ENCODE measurements around the gene POMGNT2. TPM values are rescaled to one million over a fixed set of nuclear protein-coding genes. Genes with fewer than 3 reads are reported as not detected.
A peak's percentile ranks its signal among the peaks of the same experiment; 100 is the strongest.
"Not testable (repeated sequence)": the region's sequence is repeated elsewhere in the genome, so short reads cannot be mapped to it uniquely, and the experiment has no call there.

Gene POMGNT2
- total RNA-seq, 1 donor from 2014 or later: 15.2 TPM

DNA sequence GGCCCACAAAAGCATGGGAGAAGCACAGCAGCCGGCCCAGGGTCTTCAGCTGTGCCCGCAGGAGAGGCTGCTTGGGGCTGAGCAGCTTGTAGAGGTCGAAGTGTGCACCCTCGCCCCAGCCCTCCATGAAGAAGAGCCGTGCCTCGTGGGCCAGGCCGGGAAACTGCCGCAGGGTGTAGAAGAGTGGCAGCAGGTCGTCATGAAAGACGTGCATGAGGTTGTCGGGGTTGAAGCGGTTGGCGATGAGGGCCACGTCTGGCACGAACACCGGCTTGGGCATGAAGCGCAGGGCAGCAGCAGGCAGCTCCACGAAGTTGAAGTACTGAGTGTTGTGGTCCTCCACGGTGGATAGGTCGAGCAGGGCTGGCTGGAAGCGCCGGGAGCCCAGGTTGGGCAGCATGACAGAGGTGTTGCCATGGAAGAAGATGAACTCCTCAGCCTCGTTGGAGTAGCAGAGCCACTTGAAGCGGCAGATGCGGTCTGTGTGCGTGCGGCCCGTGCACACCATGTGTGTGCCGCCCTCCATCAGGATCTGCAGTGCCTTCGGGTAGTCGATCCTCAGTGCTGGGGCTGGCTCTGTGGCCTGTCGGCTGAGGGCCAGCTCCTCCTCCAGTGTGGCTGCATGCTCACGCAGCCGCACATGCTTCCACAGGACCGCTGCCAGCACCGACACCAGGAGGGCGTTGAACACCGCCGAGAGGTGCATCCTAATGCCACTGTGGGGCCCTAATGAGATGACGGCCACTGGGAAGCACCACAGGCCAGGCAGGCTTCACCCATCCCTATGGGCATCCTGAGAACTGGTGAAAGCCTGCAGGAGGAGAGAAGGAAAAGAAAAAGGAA is 24.9 kb downstream of the POMGNT2 start:
- intact Hi-C loops (cut with DNase I): no loop called here
- ATAC-seq (peak; percentile 7), DNase-seq (ENCODE audit: low spot score) (no peak)

DNA sequence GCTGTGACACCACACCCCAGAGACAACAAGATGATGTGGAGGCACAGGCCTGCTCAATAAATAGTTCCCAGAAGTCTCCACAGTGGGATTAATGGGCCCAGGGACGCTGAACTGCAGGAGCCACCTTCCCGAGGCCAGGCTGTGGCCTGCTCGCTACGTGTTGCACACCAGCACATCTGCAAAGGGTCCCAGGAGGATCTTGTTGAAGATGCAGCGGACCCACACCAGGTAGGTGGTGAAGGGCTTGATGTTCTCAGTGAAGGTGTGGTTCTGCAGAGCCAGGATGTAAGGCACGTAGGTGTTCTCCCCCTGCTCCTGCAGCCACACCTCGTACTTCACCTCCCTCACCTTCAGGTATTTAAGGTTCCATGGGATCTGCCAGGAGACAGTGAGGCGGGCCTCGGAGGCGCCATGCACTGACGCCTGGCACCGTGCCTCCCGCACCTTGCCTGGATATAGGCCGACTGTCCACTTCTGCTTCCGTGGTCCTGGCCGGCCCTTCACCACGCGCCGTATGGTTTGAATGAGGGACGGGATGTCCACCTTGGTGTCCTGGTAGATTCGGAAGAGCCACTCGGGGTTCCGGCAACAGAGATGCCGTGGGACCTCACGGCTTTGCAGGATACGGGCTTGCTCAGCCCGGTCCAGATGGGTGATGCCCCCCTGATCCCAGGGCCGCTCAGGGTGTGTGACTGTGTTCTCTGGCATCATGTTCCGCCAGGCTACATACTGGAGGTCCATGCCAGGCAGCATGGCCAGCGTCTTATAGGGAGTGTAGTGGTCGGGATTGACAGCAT is 26.1 kb downstream of the POMGNT2 start:
- no peak for ATAC-seq
- intact Hi-C loops (cut with DNase I): no loop called here
- DNase-seq (ENCODE audit: low spot score): no peak

DNA sequence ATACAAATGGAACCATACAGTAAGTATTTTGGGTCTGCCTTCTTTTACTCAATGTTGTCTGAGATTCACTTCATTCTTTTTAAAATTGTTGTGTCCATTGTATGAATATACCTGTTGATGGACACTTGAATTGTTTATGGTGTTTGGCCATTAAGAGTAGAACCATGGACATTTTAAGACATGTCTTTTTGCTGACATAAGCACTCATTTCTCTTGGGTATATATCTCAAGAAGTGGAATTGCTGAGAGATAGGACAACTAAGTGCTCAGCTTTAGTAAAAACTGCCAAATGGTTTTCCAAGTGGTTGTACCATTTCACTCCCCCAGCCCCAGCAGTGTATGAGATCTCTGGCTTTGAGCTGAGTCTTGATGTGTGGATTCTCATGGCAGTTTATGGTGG is 28.2 kb downstream of the POMGNT2 start:
- intact Hi-C loops (cut with DNase I): no loop called here
- no peak for ATAC-seq
- DNase-seq (ENCODE audit: low spot score): no peak

DNA sequence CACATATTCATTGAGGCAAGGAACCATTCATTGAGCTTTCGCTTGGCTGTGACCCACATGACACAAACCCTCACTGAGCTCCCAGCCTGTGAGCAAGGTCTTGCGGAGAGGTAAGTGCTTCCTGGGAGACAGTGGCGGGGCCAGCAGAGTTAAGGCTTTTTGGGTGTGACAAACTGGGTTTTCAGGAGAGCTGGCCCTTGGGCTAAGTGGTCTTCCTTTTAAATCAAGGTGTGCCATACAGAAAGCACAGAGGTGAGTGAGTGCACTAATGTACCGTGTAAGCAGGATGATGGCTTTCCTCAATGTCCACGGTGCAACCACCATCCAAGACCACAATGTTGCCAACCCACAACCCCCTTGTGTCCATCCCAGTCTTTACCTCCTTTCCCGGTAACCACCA is 28.6 kb downstream of the POMGNT2 start:
- no peak for ATAC-seq
- no peak for DNase-seq (ENCODE audit: low spot score)
- intact Hi-C loops (cut with DNase I): no loop called here

DNA sequence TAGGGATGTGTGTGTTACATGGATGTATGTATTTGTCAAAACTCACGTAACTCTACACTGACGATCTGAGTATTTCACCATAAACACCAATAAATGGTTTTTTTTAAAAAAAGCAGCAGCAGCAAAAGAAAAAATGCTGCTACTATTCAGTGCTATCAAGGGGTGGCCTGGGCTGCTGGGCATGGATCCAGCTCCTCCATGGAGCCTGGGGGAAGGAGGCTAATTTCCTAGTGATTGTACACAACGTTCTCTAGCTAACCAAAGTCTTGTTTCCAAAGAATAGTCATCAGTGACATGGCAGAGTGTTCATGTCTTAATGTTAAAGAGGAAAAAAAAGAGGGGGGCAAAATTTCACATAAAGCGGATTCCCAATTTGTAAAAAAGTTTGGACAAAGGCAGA is 29.0 kb downstream of the POMGNT2 start:
- DNase-seq (ENCODE audit: low spot score) (no peak), ATAC-seq (no peak)
- intact Hi-C loops (cut with DNase I): no loop called here

DNA sequence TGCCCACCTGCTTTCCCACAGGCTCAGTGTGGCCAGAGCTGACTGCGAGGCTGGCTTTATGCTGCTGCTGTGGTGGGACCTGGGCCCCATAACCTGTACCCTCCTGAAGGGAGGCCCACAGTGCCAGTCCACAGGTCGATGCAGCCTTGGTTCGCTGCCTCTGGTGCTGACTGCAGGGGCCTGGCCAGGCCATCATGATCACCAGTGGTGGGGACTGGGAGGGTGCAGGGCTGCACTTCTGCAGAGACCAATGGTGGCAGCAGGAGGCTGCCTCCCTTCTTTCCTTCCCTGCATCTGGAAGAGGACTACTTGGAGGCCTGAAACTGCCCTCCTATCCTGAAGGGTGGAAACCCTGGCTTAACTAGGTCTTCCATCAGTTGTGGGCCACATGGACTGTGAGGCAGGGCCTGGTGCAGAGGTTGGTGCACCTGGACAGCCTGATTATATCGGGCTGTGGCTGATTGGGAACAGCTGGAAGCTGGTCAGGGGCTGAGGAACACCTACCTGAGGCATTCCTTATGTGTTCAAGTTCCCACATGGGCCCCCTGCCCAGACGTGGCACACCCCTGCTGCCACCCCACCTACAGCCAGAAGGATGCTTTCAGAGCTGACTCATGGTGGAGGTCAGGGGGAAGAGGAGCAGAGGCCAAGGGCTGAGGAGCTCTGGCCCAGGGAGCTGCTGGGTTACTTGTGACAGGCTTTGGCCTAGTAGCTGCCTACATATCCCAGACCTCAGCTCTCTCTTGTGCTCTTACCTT is 29.8 kb downstream of the POMGNT2 start:
- intact Hi-C loops (cut with DNase I): no loop called here
- ATAC-seq: peak; percentile 9

DNA sequence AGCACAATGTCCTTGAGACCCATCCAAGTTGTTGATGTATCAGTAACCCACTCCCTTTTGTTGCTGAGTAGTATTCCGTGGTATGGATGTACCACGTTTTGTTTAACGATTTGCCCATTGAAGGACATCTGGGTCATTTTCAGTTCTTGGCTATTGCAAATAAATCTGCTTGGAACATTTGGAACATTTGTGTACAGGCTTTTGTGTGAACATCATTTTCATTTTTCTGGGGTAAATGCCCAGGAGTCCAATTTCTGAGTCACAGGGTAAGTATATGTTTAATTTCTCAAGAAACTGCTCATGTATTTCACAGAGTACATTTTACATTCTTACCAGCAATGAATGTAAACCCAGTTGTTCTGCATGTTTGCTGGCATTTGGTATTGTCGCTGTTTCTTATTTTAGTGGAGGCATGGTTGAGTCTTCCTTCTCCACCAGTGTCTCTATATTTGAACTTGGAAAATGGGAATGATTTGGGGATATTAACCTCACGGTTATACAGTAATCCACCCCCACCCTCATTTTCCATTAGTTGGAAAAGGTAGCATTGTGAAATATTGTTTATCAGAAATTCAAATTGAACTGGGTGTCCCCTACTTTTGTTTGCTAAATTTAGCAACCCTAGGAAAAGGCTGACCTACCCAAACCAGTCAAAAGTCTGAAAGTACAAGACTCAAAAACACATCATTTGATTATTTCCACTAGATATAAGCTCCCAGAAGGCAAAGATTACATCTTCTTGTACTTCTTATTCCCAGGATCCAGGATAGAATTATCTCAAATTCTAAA is 30.8 kb downstream of the POMGNT2 start:
- ATAC-seq (no peak), DNase-seq (ENCODE audit: low spot score) (no peak)
- intact Hi-C loops (cut with DNase I): no loop called here

More for the DNA sequence above, 29.8 kb downstream of the POMGNT2 start:
- no peak for DNase-seq (ENCODE audit: low spot score)

DNA sequence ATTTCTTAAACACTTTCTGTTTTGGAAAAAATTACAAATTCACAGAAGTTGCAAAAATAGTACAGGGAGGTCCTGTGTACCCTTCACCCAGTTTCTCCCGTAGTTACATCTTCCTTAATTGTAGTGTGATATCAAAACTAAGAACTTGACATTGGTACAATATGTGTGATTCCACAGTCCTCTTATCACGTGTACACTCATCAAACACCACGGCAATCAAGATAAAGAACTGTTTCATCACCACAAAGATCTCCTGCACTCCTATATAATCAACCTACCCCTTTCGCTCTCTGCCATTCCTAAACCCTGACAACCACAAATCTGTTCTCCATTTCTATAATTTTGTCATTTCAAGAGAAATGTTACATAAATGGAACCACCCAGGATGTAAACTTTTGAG is 31.4 kb downstream of the POMGNT2 start:
- intact Hi-C loops (cut with DNase I): no loop called here
- ATAC-seq: no peak
- no peak for DNase-seq (ENCODE audit: low spot score)

DNA sequence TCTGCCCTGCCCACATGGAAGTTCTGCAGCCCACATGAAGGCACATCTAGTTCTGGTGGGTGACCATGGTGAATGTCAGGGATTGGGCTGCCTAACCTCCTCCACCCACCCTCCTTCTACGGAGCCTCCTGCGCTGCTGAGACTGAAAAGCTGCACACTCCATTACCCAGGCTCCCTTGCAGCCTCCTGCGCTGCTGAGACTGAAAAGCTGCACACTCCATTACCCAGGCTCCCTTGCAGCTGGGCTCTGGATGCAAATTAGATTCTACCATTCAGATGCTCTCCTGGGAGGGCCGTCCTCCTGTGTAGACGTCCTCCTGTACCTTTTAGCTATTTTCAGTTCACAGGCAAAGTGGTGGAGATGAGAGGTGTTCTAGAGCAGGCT is 32.1 kb downstream of the POMGNT2 start:
- ATAC-seq (no peak), DNase-seq (ENCODE audit: low spot score) (no peak)
- intact Hi-C loops (cut with DNase I): no loop called here

DNA sequence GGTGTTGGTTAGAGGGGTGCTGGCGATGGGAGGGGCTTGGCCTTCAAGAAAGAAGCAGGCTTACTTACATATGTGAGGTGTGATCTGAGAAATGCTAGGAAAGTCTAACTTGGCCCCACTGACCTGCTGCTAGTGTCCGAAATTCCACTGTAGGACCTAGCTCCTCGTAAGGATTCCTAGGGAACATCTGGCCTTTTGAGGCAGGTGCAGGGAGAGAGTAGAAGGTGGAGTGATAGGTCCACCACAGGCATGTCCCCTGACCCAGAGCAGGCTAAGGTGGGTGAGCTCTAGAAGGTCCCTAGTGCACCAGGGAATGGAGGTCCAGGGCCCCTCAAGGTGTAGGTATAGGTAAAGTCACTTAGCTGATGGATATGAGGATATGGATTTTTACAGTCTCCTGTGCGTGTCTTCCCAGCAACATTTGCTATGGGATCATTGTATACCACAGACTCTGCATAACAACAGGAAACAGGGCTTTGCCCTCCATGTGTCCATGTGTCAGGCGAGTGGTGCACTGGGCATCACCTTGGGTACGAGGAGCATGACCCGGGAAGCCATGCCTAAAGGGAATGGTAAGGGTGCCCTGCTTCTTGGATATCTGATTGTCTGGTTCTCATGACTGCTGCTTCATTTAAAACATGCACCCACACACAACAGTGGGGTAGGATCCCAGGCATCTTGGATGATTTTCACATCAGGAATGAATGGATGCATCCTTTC is 32.6 kb downstream of the POMGNT2 start:
- ATAC-seq (no peak), DNase-seq (ENCODE audit: low spot score) (no peak)
- intact Hi-C loops (cut with DNase I): no loop called here

DNA sequence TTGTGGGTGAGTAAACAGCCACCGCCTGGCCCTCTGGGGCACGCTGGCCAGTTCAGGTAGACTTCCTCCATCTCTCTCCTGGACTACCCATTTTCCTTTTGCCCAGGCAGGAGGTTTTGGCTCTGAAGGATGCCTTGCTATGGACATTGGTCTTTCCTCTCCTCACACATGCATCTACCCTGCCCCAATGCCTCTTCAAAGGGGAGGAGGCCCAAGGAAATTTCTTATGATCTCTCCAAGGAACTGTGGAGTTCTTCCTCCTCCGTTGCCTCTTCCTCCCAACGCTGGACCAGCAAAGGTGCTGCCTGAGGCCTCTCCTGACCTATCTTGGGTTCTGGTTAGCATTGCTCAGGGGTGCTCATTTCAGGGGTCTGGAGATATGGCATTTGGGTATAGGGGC is 33.5 kb downstream of the POMGNT2 start:
- ATAC-seq (no peak), DNase-seq (ENCODE audit: low spot score) (no peak)
- intact Hi-C loops (cut with DNase I): no loop called here

DNA sequence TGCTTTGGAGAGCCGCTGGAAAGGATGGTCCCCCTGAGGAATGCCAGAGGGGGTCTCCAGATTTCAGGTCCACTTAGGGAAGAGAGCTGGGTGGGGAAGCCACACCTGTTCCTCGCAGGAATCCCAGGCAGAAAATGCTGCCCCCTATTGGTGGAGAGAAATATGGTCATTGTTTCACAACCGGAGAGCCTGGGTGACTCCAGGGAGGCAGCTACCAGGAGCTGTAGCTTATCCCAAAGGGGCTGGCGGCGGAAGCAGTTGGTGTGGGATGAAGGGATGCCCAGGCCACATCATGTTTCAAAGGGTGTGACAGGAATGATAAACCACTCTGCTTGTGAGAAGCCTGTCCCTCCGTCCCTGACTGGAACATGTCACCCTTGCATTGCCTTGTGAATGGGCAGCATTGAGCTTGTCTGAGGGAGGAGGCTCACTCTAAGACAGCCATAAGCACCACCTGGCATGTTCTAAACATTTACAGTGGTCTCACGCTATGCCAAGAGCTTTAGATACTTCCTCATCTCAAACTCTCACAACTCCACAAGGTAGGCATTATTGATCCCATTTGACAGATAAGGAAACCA is 34.5 kb downstream of the POMGNT2 start:
- no peak for ATAC-seq
- no peak for DNase-seq (ENCODE audit: low spot score)
- intact Hi-C loops (cut with DNase I): no loop called here

DNA sequence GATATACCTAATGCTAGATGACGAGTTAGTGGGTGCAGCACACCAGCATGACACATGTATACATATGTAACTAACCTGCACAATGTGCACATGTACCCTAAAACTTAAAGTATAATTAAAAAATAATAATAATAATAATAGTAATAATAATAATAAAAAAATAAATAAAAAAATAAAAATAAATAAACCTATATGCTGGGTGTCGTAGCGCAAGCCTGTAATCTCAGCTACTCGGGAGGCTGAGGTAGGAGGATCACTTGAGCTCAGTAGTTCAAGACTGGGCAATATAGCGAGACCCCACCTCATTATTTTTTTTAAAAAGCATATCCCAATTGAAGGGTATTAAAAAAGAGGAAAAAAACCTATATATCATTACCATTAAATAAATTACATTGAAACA is 35.2 kb downstream of the POMGNT2 start:
- ATAC-seq; intact Hi-C loops (cut with DNase I); DNase-seq (ENCODE audit: low spot score): not testable (repeated sequence)

DNA sequence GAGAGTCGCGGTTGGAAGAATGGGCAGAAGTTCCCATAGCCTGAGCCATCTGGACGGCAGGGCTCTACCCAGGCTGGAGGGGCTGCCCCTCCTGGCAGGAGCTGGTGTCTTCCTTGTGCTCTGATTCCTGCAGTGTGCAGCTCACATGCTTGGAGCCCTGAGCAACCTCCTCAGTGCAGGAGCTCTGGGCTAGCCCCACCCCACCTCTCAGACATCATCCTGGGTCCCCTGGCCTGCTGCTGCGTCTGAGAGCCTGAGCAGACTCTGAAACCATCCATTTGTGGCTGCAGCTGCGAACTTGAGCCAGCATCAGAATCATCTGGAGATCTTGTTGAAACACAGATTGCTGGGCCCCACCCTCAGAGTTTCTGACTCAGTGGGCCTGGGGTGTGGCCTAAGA is 42.8 kb downstream of the POMGNT2 start:
- DNase-seq (ENCODE audit: low spot score): no peak
- no peak for ATAC-seq
- intact Hi-C loops (cut with DNase I): no loop called here

DNA sequence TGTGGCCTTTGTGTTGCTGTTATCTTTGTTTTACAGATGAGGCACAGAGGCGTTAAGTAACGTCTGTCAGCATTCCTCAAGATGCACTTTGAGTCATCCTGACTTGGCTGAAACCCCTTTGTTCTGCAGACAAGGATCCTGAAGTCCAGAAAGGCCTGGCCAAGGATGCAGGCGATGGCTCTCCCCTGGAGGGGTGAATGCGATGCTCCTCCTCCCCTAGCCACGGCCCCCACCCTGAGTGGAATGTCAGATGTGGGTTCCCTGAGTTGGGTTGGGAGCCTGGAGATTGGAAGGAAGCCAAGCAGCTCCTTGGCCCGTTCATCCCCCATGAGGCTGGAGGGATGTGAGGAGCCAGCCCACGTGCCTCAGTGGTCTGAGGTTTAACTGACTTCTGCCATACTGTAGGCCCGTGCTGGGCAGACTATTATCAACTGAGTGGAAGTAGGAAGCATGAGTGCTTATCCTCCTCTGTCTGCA is 43.3 kb downstream of the POMGNT2 start:
- intact Hi-C loops (cut with DNase I): no loop called here
- DNase-seq (ENCODE audit: low spot score): peak; percentile 54
- peak; percentile 50 for ATAC-seq

DNA sequence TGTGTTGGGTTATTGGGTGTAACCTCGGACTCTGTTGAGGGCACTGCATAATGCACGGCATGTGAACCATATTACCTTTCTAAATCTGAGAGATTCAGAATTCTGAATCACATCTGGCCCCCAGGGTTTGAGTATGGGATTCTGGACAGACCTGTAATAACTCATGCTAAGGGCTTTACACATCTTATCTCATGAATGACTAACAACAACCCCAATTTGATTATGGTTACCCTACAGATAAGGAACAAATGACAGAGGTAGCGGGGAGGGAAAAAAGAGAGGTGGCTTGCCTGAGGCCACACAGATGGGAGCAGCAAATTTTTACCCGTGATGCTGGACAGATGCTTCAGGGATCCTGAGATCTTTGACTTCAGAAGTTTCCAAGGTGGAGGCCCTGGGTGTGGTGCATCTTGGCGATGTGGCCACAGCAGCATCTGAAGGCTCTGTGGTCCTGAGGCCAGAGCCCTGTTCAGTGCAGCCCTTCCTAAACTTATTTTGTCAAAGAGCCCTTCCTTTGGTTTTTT is 43.8 kb downstream of the POMGNT2 start:
- DNase-seq (ENCODE audit: low spot score) (no peak), ATAC-seq (no peak)
- intact Hi-C loops (cut with DNase I): no loop called here

DNA sequence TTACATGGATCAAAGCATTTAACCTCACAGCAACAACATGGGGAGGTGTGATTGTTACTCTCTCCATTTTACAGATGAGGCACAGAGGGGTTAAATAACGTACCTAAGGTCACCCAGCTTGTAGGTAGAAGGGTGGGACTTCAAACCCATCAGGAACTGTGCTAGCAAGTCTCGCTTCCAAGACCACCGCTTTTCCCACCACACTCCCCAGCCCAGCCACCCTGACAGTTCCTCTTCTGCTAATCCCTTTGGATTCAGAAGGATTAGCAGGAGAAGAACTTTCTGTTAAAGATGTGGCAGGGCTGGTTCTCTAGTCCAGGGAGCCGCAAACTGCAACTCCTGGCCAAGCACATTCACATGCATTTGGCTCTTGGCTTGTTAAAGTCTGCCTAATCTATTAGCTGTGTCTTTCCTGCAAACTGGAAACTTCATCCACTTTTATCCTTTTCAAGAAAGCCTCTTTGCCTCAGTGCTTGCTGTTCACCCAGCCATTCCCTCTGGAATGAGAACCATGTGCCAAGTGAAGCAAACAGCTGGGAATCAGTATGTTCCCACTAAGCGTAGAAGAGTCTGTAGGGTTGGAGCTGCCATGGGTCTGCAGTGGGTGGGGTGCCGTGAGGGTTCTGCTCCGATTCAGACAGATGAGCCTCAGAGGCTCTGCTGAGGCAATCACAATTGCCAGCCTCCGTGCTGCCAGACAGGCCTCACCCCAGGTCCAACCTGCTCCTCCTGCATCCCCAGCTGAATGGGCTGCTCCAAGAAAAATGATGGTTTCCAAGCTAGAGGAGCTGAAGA is 44.6 kb downstream of the POMGNT2 start:
- ATAC-seq: no peak
- intact Hi-C loops (cut with DNase I): no loop called here
- DNase-seq (ENCODE audit: low spot score): no peak
